IPS-18a (cell line): ENCODE measurements around the gene PLPPR2.
"Not testable (repeated sequence)": the region's sequence is repeated elsewhere in the genome, so short reads cannot be mapped to it uniquely, and the experiment has no call there.

Experiments
- H3K27ac ChIP-seq: one replicate; pipeline ENCODE4 v1.5.1; 2013; ENCODE audit warnings: low read length
- H3K27me3 ChIP-seq: one replicate; pipeline ENCODE4 v1.6.1; 2013; ENCODE audit warnings: mild to moderate bottlenecking, low read length; ENCODE audit not compliant: control insufficient read depth, insufficient read depth
- H3K36me3 ChIP-seq: one replicate; pipeline ENCODE4 v1.6.1; 2013; ENCODE audit warnings: low read depth, low read length; ENCODE audit not compliant: control insufficient read depth
- H3K4me1 ChIP-seq: one replicate; pipeline ENCODE4 v1.6.1; 2013; ENCODE audit warnings: low read depth, low read length; ENCODE audit not compliant: control insufficient read depth
- H3K4me3 ChIP-seq: one replicate; pipeline ENCODE4 v1.5.1; 2013; ENCODE audit warnings: low read length
- H3K9ac ChIP-seq: one replicate; pipeline ENCODE4 v1.6.1; 2013; ENCODE audit warnings: mild to moderate bottlenecking, low read length, moderate library complexity
- H3K9me3 ChIP-seq: one replicate; pipeline ENCODE4 v1.6.1; 2013; ENCODE audit warnings: low read depth, low read length; ENCODE audit not compliant: control insufficient read depth

Gene PLPPR2

GRCh38 chr19:11390359-11390758, 35.1 kb downstream of the PLPPR2 start:
- Histone ChIP-seq H3K4me3 (no peak overlapping the region), H3K9ac (no peak overlapping the region), H3K27me3 (no peaks in the 10 kb centered on the region), H3K9me3 (no peaks in the 10 kb centered on the region), H3K4me1 (no peaks in the 10 kb centered on the region), H3K27ac (no peak overlapping the region), H3K36me3 (no peaks in the 10 kb centered on the region)

- Histone ChIP-seq H3K9ac (no peak overlapping the region), H3K9me3 (no peaks in the 10 kb centered on the region), H3K27ac (no peak overlapping the region), H3K27me3 (no peaks in the 10 kb centered on the region), H3K4me1 (no peaks in the 10 kb centered on the region), H3K4me3 (no peak overlapping the region), H3K36me3 (no peaks in the 10 kb centered on the region)
Measured at GRCh38 chr19:11390933-11391680, 35.9 kb downstream of the PLPPR2 start.

- Histone ChIP-seq H3K27ac (no peak overlapping the region), H3K9me3 (no peaks in the 10 kb centered on the region), H3K4me3 (no peak overlapping the region), H3K27me3 (no peaks in the 10 kb centered on the region), H3K9ac (no peak overlapping the region), H3K36me3 (peaks cover 11% of the 10 kb centered on the region), H3K4me1 (no peaks in the 10 kb centered on the region)
Measured at GRCh38 chr19:11397089-11397610, 41.9 kb downstream of the PLPPR2 start.

DNA sequence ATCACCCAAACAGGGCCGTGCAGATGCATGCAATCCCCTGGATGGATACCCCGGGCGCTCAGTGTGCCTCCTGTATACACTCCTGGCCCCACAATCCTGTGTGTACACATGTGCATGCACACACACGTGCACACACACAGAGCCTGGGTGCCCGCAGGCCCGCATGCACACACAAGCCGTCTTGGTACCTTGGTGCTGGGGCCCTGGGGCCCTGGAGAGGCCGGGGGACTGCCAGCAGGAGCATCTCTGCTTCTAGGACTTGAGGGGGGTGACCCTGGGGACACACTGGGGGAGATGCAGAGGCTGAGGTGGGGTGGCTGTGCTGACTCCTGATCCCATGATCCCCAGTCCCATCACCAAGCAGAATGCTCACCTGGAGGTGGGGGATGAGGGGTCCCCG, 44.4 kb downstream of the PLPPR2 start:
- Histone ChIP-seq H3K9me3 (no peaks in the 10 kb centered on the region), H3K4me3 (no peak overlapping the region), H3K27ac (no peak overlapping the region), H3K27me3 (no peaks in the 10 kb centered on the region), H3K4me1 (no peaks in the 10 kb centered on the region), H3K36me3 (peaks cover 18% of the 10 kb centered on the region), H3K9ac (no peak overlapping the region)

DNA sequence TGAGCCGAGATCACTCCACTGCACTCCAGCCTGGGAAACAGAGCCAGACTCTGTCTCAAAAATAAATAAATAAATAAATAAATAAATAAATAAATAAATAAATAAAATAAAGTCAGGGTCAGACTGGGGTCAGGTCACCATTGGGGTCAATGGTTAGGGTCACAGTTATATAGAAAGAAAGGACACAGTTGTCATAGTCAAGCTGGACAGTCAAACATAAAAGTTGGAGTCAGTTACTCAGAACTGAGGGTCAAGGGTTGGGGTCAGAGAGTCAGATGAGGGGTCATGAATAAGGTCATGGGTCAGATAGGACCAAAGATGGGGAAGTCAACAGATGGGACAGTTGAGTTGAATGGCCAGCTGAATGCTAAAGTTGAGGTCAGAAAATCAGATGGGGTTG, 45.6 kb downstream of the PLPPR2 start:
- Histone ChIP-seq H3K4me3 (no peak overlapping the region), H3K9ac (no peak overlapping the region), H3K27me3 (no peaks in the 10 kb centered on the region), H3K36me3 (peaks cover 18% of the 10 kb centered on the region), H3K27ac (no peak overlapping the region), H3K4me1 (no peaks in the 10 kb centered on the region), H3K9me3 (no peaks in the 10 kb centered on the region)

DNA sequence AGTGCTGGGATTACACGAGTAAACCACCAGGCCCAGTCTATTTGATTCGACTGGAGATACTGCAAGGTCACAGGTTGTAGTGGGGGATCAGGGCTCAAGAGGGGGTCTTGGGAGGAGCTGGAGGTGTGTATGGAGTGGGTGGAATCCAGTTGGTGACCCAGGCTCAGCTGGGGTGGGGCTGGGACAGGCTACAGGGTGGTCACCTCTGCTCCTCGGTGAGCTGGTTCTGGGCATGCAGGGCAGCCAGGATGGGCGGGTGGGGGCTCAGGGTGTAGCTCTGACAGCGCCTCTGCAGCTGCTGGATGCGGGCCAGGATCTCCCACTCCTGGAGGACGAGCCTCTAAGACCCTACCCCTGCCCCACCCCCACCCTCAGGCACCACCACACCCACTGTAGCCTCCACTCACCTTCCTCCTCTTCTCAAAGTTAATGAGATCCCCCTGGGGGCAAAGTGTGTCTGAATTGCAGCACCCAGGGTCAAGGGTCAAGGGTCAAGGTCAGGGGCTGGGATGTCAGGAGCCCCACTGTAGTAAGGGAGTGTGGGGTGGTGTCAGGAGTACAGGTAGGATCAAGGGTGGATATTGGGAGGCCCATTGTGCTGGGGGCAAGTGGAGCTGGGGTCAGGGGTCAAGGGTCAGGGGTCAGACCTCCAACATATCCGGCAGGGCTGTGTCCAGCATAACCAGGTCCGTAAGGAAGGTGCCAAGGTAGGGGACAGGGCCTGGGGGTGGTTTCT, 46.7 kb downstream of the PLPPR2 start:
- peaks cover 18% of the 10 kb centered on the region for H3K36me3 ChIP-seq
- no peaks in the 10 kb centered on the region for H3K9me3 ChIP-seq

GRCh38 chr19:11404588-11405222, 49.5 kb downstream of the PLPPR2 start:
- no peak overlapping the region for H3K27ac ChIP-seq

More for the DNA sequence above, 46.7 kb downstream of the PLPPR2 start:
- Histone ChIP-seq H3K9ac (no peak overlapping the region), H3K4me3 (no peak overlapping the region), H3K27me3 (no peaks in the 10 kb centered on the region), H3K27ac (no peak overlapping the region), H3K4me1 (no peaks in the 10 kb centered on the region)

DNA sequence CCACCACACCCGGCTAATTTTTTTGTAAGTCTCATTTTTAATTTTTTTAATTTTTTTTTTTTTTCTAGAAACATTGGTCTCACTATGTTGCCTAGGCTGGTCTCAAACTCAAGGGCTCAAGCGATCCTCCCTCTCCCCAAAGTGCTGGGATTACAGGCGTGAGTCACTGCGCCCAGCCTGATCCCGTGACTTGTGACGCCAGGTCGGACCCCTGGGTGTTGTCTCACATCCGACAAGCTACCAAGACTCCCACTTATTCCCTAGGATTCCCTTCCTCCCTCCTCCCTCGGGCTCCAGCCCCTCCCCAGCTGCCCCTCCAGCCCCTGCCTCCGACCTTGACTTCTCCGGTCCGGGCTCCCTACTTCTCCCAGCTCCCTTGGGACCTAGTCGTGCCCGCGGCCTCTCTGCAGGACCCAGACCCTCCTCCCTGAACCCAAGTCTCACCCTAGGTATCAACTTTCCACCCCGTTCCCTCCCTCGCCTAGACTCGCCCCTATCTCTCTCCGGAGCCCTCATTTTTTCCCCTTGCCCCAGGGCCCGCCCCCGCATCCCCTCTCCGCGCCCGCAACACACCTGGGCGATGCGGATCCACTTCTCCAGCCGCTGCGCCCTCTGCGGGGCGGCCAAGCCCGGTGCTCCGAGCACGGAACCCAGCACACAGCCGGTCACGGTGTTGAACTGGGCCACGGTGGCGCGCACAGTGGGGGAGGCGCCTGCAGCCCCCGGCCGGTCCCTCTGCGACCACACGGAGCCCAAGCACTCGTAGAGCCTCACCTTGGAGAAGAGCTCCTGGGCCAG, 50.8 kb downstream of the PLPPR2 start:
- Histone ChIP-seq H3K4me3 (peak overlapping the region; percentile 39), H3K27me3 (no peaks in the 10 kb centered on the region), H3K9ac (no peak overlapping the region), H3K36me3 (peaks cover 9% of the 10 kb centered on the region), H3K4me1 (no peaks in the 10 kb centered on the region), H3K27ac (no peak overlapping the region), H3K9me3 (no peaks in the 10 kb centered on the region)

More at GRCh38 chr19:11404588-11405222, 49.5 kb downstream of the PLPPR2 start:
- no peaks in the 10 kb centered on the region for H3K4me1 ChIP-seq
- H3K9ac ChIP-seq, result no peak overlapping the region
- no peaks in the 10 kb centered on the region for H3K9me3 ChIP-seq
- no peaks in the 10 kb centered on the region for H3K27me3 ChIP-seq
- no peak overlapping the region for H3K4me3 ChIP-seq
- peaks cover 13% of the 10 kb centered on the region for H3K36me3 ChIP-seq

DNA sequence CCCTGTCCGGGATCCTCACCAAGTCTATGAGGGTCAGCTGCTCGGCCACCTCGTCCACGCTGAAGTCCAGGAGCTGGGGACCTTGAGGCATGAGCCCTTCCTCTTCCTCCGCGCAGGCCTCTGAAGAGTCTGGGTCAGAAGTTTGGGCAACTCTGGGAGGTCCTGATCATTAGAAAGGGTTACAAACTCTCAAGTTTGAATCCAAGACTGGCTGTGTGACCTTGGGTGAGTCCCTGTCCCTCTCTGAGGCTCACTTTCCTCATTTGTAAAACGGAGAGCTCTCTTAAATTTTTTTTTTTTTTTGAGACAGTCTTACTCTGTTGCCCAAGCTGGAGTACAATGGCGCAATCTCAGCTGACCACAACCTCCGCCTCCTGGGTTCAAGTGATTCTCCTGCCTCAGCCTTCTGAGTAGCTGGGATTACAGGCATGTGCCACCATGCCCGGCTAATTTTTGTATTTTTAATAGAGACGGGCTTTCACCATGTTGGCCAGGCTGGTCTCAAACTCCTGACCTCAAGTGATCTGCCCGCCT, 51.5 kb downstream of the PLPPR2 start:
- H3K4me1 ChIP-seq, result not testable (repeated sequence)

DNA sequence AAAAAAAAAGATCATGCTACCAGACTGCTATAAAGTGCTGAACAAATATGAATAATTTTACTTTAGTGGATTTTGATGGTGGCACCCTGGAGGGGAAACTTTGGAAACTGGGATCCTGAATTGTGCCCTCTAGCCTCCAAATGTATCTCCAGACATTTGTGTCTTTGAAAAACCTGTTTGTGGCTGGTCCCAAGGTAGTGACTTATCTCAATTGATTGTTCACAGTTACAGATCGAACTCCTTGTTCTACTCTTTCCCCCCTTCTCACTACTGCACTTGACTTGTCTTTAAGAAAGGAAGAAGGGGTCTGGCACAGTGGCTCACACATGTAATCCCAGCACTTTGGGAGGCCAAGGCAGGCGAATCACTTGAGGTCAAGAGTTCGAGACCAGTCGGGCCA, 53.4 kb downstream of the PLPPR2 start:
- Histone ChIP-seq H3K9ac (no peak overlapping the region), H3K27ac (no peak overlapping the region), H3K27me3 (no peaks in the 10 kb centered on the region), H3K4me1 (no peaks in the 10 kb centered on the region), H3K4me3 (no peak overlapping the region), H3K36me3 (peaks cover 3% of the 10 kb centered on the region), H3K9me3 (no peaks in the 10 kb centered on the region)

More for the DNA sequence above, 51.5 kb downstream of the PLPPR2 start:
- H3K27ac ChIP-seq, H3K9ac ChIP-seq, H3K27me3 ChIP-seq, H3K36me3 ChIP-seq, H3K9me3 ChIP-seq, H3K4me3 ChIP-seq: not testable (repeated sequence)

- Histone ChIP-seq H3K36me3 (no peaks in the 10 kb centered on the region), H3K27me3 (no peaks in the 10 kb centered on the region), H3K4me1 (no peaks in the 10 kb centered on the region), H3K9me3 (no peaks in the 10 kb centered on the region), H3K9ac (no peak overlapping the region), H3K27ac (no peak overlapping the region), H3K4me3 (no peak overlapping the region)
Measured at GRCh38 chr19:11410682-11411081, 55.5 kb downstream of the PLPPR2 start.
